Measurements from ENCODE around the gene DHRS13. TPM values are rescaled to one million over a fixed set of nuclear protein-coding genes. Genes with fewer than 3 reads are reported as not detected.
A peak's percentile ranks its signal among the peaks of the same experiment; 100 is the strongest.

The DHRS13 gene
- polyA plus RNA-seq, 3 donors, result 3.7 to 4.5 (median 3.8) TPM

- Histone ChIP-seq H3K4me1 (ENCODE audit: control insufficient read depth in 1 of 2, insufficient read depth in 2 of 2, low read length in 2 of 2) (peaks cover 46 to 61% of the 10 kb centered on the region in 2 donors), H3K36me3 (replicated peaks in 1 of 2; ENCODE audit: control insufficient read depth in 1 of 2, insufficient read depth in 2 of 2, low read length in 2 of 2) (peaks cover 28 to 39% of the 10 kb centered on the region in 2 donors), H4K20me1 (ENCODE audit: insufficient read depth, low read length) (peaks cover 75% of the 10 kb centered on the region), H3K9me3 (replicated peaks in 1 of 2; ENCODE audit: control insufficient read depth in 1 of 2, insufficient read depth in 1 of 2, low read length in 2 of 2) (no peaks in the 10 kb centered on the region), H2AFZ (ENCODE audit: insufficient read depth, low read depth, low read length, poor library complexity, severe bottlenecking) (no peak overlapping the region), H3K4me3 (replicated peaks in 1 of 3; ENCODE audit: low read depth in 2 of 3, low read length in 3 of 3) (no peak overlapping the region), H3K27ac (ENCODE audit: low read depth in 1 of 2, low read length in 2 of 2) (peak overlapping the region; percentile 39 to 92), H3K4me2 (replicated peaks; ENCODE audit: extremely low read depth, low read length, poor library complexity, severe bottlenecking) (no peak overlapping the region), H3K27me3 (ENCODE audit: control insufficient read depth in 2 of 2, insufficient read depth in 2 of 2, low read length in 2 of 2) (no peaks in the 10 kb centered on the region), H3K9ac (ENCODE audit: insufficient read depth, low read length, poor library complexity, severe bottlenecking) (no peak overlapping the region), H3K79me2 (ENCODE audit: insufficient read depth, low read length) (peaks cover 95% of the 10 kb centered on the region)
- no peak for DNase-seq
- WGBS (ENCODE audit: insufficient coverage), result 92% methylated on average over 2 of the region's 4 CpGs
- H3K4me1 Mint-ChIP-seq, result peaks cover 55% of the 10 kb centered on the region
- H3K4me3 Mint-ChIP-seq, result no peak overlapping the region
- H3K9me3 Mint-ChIP-seq, result no peaks in the 10 kb centered on the region
- intact Hi-C loops (cut with micrococcal nuclease), result no loop called here
- H3K27me3 Mint-ChIP-seq (ENCODE audit: low read depth in 3 of 3), result peaks cover 0 to 2% (median 0%) of the 10 kb centered on the region in 3 donors
- H3K27ac Mint-ChIP-seq, result peak overlapping the region; percentile 20 to 99 (median 79)
- H3K36me3 Mint-ChIP-seq, result peaks cover 26 to 51% of the 10 kb centered on the region in 2 donors
- TF ChIP-seq CTCF (IDR thresholded peaks at IDR 0.05), result no peak
These were observed 10.9 kb downstream of the DHRS13 start for GRCh38 chr17:28892024-28892423.

GRCh38 chr17:28891201-28891600 is 11.7 kb downstream of the DHRS13 start:
- Histone ChIP-seq H4K20me1 (ENCODE audit: insufficient read depth, low read length) (peaks cover 78% of the 10 kb centered on the region), H3K27ac (ENCODE audit: low read depth in 1 of 2, low read length in 2 of 2) (peak overlapping the region in 1 of 2 donors; percentile 39), H3K36me3 (replicated peaks in 1 of 2; ENCODE audit: control insufficient read depth in 1 of 2, insufficient read depth in 2 of 2, low read length in 2 of 2) (peaks cover 34 to 47% of the 10 kb centered on the region in 2 donors), H3K9ac (ENCODE audit: insufficient read depth, low read length, poor library complexity, severe bottlenecking) (no peak overlapping the region), H3K4me3 (replicated peaks in 1 of 3; ENCODE audit: low read depth in 2 of 3, low read length in 3 of 3) (no peak overlapping the region), H3K27me3 (ENCODE audit: control insufficient read depth in 2 of 2, insufficient read depth in 2 of 2, low read length in 2 of 2) (no peaks in the 10 kb centered on the region), H2AFZ (ENCODE audit: insufficient read depth, low read depth, low read length, poor library complexity, severe bottlenecking) (no peak overlapping the region), H3K4me1 (ENCODE audit: control insufficient read depth in 1 of 2, insufficient read depth in 2 of 2, low read length in 2 of 2) (peaks cover 42 to 53% of the 10 kb centered on the region in 2 donors), H3K9me3 (replicated peaks in 1 of 2; ENCODE audit: control insufficient read depth in 1 of 2, insufficient read depth in 1 of 2, low read length in 2 of 2) (no peaks in the 10 kb centered on the region), H3K79me2 (ENCODE audit: insufficient read depth, low read length) (peaks cover 95% of the 10 kb centered on the region), H3K4me2 (replicated peaks; ENCODE audit: extremely low read depth, low read length, poor library complexity, severe bottlenecking) (no peak overlapping the region)
- H3K9me3 Mint-ChIP-seq, result no peaks in the 10 kb centered on the region
- H3K36me3 Mint-ChIP-seq, result peaks cover 30 to 59% of the 10 kb centered on the region in 2 donors
- no peak overlapping the region for H3K4me3 Mint-ChIP-seq
- no CpG with 5 or more reads among the region's 1 CpG for WGBS (ENCODE audit: insufficient coverage)
- peak overlapping the region; percentile 21 to 83 (median 48) for H3K27ac Mint-ChIP-seq
- no peak for TF ChIP-seq CTCF (IDR thresholded peaks at IDR 0.05)
- no peak for DNase-seq
- H3K27me3 Mint-ChIP-seq (ENCODE audit: low read depth in 3 of 3), result peaks cover 0 to 2% (median 2%) of the 10 kb centered on the region in 3 donors
- intact Hi-C loops (cut with micrococcal nuclease), result no loop called here
- H3K4me1 Mint-ChIP-seq, result peaks cover 49% of the 10 kb centered on the region
